SU-DHL-6 (cell line): ENCODE results near the gene IST1.

Experiments
- H2AFZ ChIP-seq: fragments of 200-600 bp; sonication (generic); 2 replicates; pipeline ENCODE4 v1.6.1; 2014; ENCODE audit warnings: low read depth, mild to moderate bottlenecking, moderate library complexity, mixed read lengths, antibody characterized with exemption, low read length; ENCODE audit not compliant: severe bottlenecking
- H3F3A ChIP-seq: fragments of 200-600 bp; shearing (Covaris generic); 2 replicates; pipeline ENCODE4 v1.6.0; 2016; ENCODE audit warnings: antibody characterized with exemption, mild to moderate bottlenecking; ENCODE audit not compliant: insufficient read depth
- H3K27ac ChIP-seq: fragments of 200-600 bp; sonication (generic); 2 replicates; pipeline ENCODE4 v1.5.1; 2016; ENCODE audit warnings: low read depth, mild to moderate bottlenecking, low read length, moderate library complexity, mixed read lengths
- H3K27me3 ChIP-seq: fragments of 200-600 bp; sonication (generic), shearing (Covaris generic); 2 replicates; pipeline ENCODE4 v1.6.0; 2014; ENCODE audit warnings: mild to moderate bottlenecking, low read length
- H3K36me3 ChIP-seq: fragments of 200-600 bp; sonication (generic); 2 replicates; pipeline ENCODE4 v1.6.1; 2014; ENCODE audit warnings: mild to moderate bottlenecking, low read length, mixed read lengths
- H3K4me2 ChIP-seq: fragments of 300-600, 200-600 bp; shearing (Covaris generic), sonication (generic); 2 replicates; pipeline ENCODE4 v1.6.0; 2014; ENCODE audit warnings: low read length, low read depth, mild to moderate bottlenecking; ENCODE audit not compliant: poor library complexity, severe bottlenecking
- H3K4me3 ChIP-seq: fragments of 200-600 bp; sonication (generic); 2 replicates; pipeline ENCODE4 v1.5.1; 2014; ENCODE audit warnings: antibody characterized with exemption, low read length, mild to moderate bottlenecking, mixed read lengths; ENCODE audit not compliant: insufficient read depth, poor library complexity, severe bottlenecking
- H3K79me2 ChIP-seq: fragments of 200-600 bp; sonication (generic); 2 replicates; pipeline ENCODE4 v1.6.1; 2014; ENCODE audit warnings: mild to moderate bottlenecking, low read length, moderate library complexity; ENCODE audit not compliant: insufficient read depth
- H3K9ac ChIP-seq: fragments of 200-600 bp; sonication (generic); 2 replicates; pipeline ENCODE4 v1.7.0; 2014; ENCODE audit warnings: mild to moderate bottlenecking, low read length
- H3K9me2 ChIP-seq: fragments of 200-600 bp; sonication (generic); replicated peaks from 2 replicates; pipeline ENCODE4 v1.6.1; 2014; ENCODE audit warnings: low read length; ENCODE audit not compliant: insufficient read depth
- H3K9me3 ChIP-seq: fragments of 200-600 bp; sonication (generic); 2 replicates; pipeline ENCODE4 v1.6.1; 2014; ENCODE audit warnings: low read length, mixed read lengths; ENCODE audit not compliant: insufficient read depth
- H4K20me1 ChIP-seq: fragments of 200-600 bp; sonication (generic); 2 replicates; pipeline ENCODE4 v1.6.1; 2014; ENCODE audit warnings: low read depth, mild to moderate bottlenecking, antibody characterized with exemption, low read length, moderate library complexity, mixed read lengths
- EZH2phosphoT487 ChIP-seq: fragments of 200-600 bp; sonication (generic), shearing (Covaris generic); conservative IDR thresholded peaks from 2 replicates; pipeline ENCODE4 v1.6.1; 2018; ENCODE audit warnings: mild to moderate bottlenecking, antibody characterized with exemption, low read length, moderate library complexity, mixed read lengths
- TF ChIP-seq, protein P1 (sequence below): fragments of 200-600 bp; sonication (generic); IDR thresholded peaks from one replicate; pipeline ENCODE4 v1.5.1; 2017; ENCODE audit warnings: antibody characterized with exemption, mild to moderate bottlenecking, low read length, moderate library complexity; ENCODE audit not compliant: insufficient read depth, poor library complexity, severe bottlenecking

IST1 gene

GRCh38 chr16:71931001-71931400 lies 35.7 kb downstream of the IST1 start:
- Histone ChIP-seq H3K27ac (no peak overlapping the region), H3K79me2 (peaks cover 7% of the 10 kb centered on the region)

GRCh38 chr16:71931599-71931998 lies 36.3 kb downstream of the IST1 start:
- Histone ChIP-seq H3K27ac (no peak overlapping the region), H3K4me2 (no peak overlapping the region), H3F3A (peaks cover 6% of the 10 kb centered on the region; the same call in 1 of the 2 replicates), H3K4me3 (no peak overlapping the region), H3K9me3 (no peaks in the 10 kb centered on the region), H3K9me2 (no peaks in the 10 kb centered on the region), H4K20me1 (peaks cover 6% of the 10 kb centered on the region; the same call in 1 of the 2 replicates), H3K27me3 (no peaks in the 10 kb centered on the region), H3K9ac (no peak overlapping the region), H3K79me2 (peaks cover 7% of the 10 kb centered on the region), H2AFZ (no peak overlapping the region), H3K36me3 (peaks cover 27% of the 10 kb centered on the region; the same call in 1 of the 2 replicates)
- TF ChIP-seq, protein P1, sequence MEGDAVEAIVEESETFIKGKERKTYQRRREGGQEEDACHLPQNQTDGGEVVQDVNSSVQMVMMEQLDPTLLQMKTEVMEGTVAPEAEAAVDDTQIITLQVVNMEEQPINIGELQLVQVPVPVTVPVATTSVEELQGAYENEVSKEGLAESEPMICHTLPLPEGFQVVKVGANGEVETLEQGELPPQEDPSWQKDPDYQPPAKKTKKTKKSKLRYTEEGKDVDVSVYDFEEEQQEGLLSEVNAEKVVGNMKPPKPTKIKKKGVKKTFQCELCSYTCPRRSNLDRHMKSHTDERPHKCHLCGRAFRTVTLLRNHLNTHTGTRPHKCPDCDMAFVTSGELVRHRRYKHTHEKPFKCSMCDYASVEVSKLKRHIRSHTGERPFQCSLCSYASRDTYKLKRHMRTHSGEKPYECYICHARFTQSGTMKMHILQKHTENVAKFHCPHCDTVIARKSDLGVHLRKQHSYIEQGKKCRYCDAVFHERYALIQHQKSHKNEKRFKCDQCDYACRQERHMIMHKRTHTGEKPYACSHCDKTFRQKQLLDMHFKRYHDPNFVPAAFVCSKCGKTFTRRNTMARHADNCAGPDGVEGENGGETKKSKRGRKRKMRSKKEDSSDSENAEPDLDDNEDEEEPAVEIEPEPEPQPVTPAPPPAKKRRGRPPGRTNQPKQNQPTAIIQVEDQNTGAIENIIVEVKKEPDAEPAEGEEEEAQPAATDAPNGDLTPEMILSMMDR: no peak
- no peak for TF ChIP-seq EZH2phosphoT487

More at GRCh38 chr16:71931001-71931400, 35.7 kb downstream of the IST1 start:
- Histone ChIP-seq H3K36me3 (peaks cover 27% of the 10 kb centered on the region; the same call in 1 of the 2 replicates), H3F3A (peaks cover 6% of the 10 kb centered on the region; the same call in 1 of the 2 replicates), H2AFZ (no peak overlapping the region), H4K20me1 (peaks cover 6% of the 10 kb centered on the region; the same call in 1 of the 2 replicates), H3K9me2 (no peaks in the 10 kb centered on the region), H3K4me2 (no peak overlapping the region), H3K9me3 (no peaks in the 10 kb centered on the region), H3K4me3 (no peak overlapping the region), H3K9ac (no peak overlapping the region), H3K27me3 (no peaks in the 10 kb centered on the region)
- TF ChIP-seq EZH2phosphoT487: no peak
- TF ChIP-seq, protein P1: no peak

GRCh38 chr16:71933017-71933416 lies 37.7 kb downstream of the IST1 start:
- Histone ChIP-seq H3K27me3 (no peaks in the 10 kb centered on the region), H4K20me1 (peaks cover 6% of the 10 kb centered on the region; the same call in 1 of the 2 replicates), H3K27ac (no peak overlapping the region), H3K4me2 (no peak overlapping the region), H3K9ac (no peak overlapping the region), H3K9me2 (no peaks in the 10 kb centered on the region), H3F3A (peaks cover 6% of the 10 kb centered on the region; the same call in 1 of the 2 replicates), H2AFZ (no peak overlapping the region), H3K9me3 (peaks cover 4% of the 10 kb centered on the region; the same call in 1 of the 2 replicates), H3K4me3 (no peak overlapping the region), H3K36me3 (peaks cover 22% of the 10 kb centered on the region; the same call in 1 of the 2 replicates), H3K79me2 (peaks cover 7% of the 10 kb centered on the region)
- TF ChIP-seq, protein P1: no peak
